ENCODE data around the gene C12orf75.
"Not testable (repeated sequence)": the region's sequence is repeated elsewhere in the genome, so short reads cannot be mapped to it uniquely, and the experiment has no call there.

The C12orf75 gene

GRCh38 chr12:105309384-105309783 lies 21.1 kb upstream of the C12orf75 start:
- DNase-seq (ENCODE audit: extremely low read depth in 1 of 2, low read depth in 1 of 2) = not testable (repeated sequence)

GRCh38 chr12:105310476-105311085 lies 19.9 kb upstream of the C12orf75 start:
- not testable (repeated sequence) for DNase-seq (ENCODE audit: extremely low read depth in 1 of 2, low read depth in 1 of 2)

- not testable (repeated sequence) for DNase-seq (ENCODE audit: extremely low read depth in 1 of 2, low read depth in 1 of 2)
Observed at GRCh38 chr12:105311936-105312335, 18.6 kb upstream of the C12orf75 start.

GRCh38 chr12:105313755-105314154 lies 16.7 kb upstream of the C12orf75 start:
- not testable (repeated sequence) for DNase-seq (ENCODE audit: extremely low read depth in 1 of 2, low read depth in 1 of 2)

GRCh38 chr12:105315130-105315529 lies 15.4 kb upstream of the C12orf75 start:
- no peak for DNase-seq (ENCODE audit: extremely low read depth in 1 of 2, low read depth in 1 of 2)

- no peak for DNase-seq (ENCODE audit: extremely low read depth in 1 of 2, low read depth in 1 of 2)
Observed at GRCh38 chr12:105315726-105316125, 14.8 kb upstream of the C12orf75 start.

- no peak for DNase-seq (ENCODE audit: extremely low read depth in 1 of 2, low read depth in 1 of 2)
Observed at GRCh38 chr12:105316931-105317852, 13.3 kb upstream of the C12orf75 start.

GRCh38 chr12:105317942-105318621 lies 12.4 kb upstream of the C12orf75 start:
- no peak for DNase-seq (ENCODE audit: extremely low read depth in 1 of 2, low read depth in 1 of 2)

- no peak for DNase-seq (ENCODE audit: extremely low read depth in 1 of 2, low read depth in 1 of 2)
Observed at GRCh38 chr12:105318651-105319483, 11.6 kb upstream of the C12orf75 start.

GRCh38 chr12:105319691-105320209 lies 10.7 kb upstream of the C12orf75 start:
- no peak for DNase-seq (ENCODE audit: extremely low read depth in 1 of 2, low read depth in 1 of 2)

- DNase-seq (ENCODE audit: extremely low read depth in 1 of 2, low read depth in 1 of 2) = no peak
Observed at GRCh38 chr12:105321125-105321524, 9.4 kb upstream of the C12orf75 start.

GRCh38 chr12:105322070-105322469 lies 8.4 kb upstream of the C12orf75 start:
- no peak for DNase-seq (ENCODE audit: extremely low read depth in 1 of 2, low read depth in 1 of 2)

GRCh38 chr12:105324704-105325103 lies 5.8 kb upstream of the C12orf75 start:
- no peak for DNase-seq (ENCODE audit: extremely low read depth in 1 of 2, low read depth in 1 of 2)

GRCh38 chr12:105325117-105325516 lies 5.4 kb upstream of the C12orf75 start:
- DNase-seq (ENCODE audit: extremely low read depth in 1 of 2, low read depth in 1 of 2) = no peak

- DNase-seq (ENCODE audit: extremely low read depth in 1 of 2, low read depth in 1 of 2) = no peak
Observed at GRCh38 chr12:105329926-105330282, 587 bp upstream of the C12orf75 start.

- no peak for DNase-seq (ENCODE audit: extremely low read depth in 1 of 2, low read depth in 1 of 2)
Observed at GRCh38 chr12:105330931-105331804, 677 bp downstream of the C12orf75 start.

GRCh38 chr12:105331805-105332251 lies 1.3 kb downstream of the C12orf75 start:
- no peak for DNase-seq (ENCODE audit: extremely low read depth in 1 of 2, low read depth in 1 of 2)

- DNase-seq (ENCODE audit: extremely low read depth in 1 of 2, low read depth in 1 of 2) = not testable (repeated sequence)
Observed at GRCh38 chr12:105332286-105332685, 1.8 kb downstream of the C12orf75 start.

GRCh38 chr12:105332925-105333324 lies 2.4 kb downstream of the C12orf75 start:
- no peak for DNase-seq (ENCODE audit: extremely low read depth in 1 of 2, low read depth in 1 of 2)
